HepG2 (cell line): ENCODE data around the gene TATDN2. TPM values are rescaled to one million over a fixed set of nuclear protein-coding genes. Genes with fewer than 3 reads are reported as not detected.

Experiments used
- CC2D1A ChIP-seq: sonication (generic); formaldehyde crosslinking; IDR thresholded peaks from 2 replicates; pipeline ENCODE4 v1.8.1; 2023; ENCODE audit warnings: mild to moderate bottlenecking, missing genetic modification reagents
- CENPX ChIP-seq: sonication (generic); formaldehyde crosslinking; IDR thresholded peaks from 2 replicates; pipeline ENCODE4 v1.9.0; 2021; ENCODE audit warnings: mild to moderate bottlenecking, missing genetic modification reagents, moderate library complexity
- DRAP1 ChIP-seq: IDR thresholded peaks from 2 replicates; pipeline ENCODE4 v1.6.1; 2016; ENCODE audit warnings: missing genetic modification reagents, missing compliant biosample characterization
- FOXK1 ChIP-seq: sonication (generic); formaldehyde crosslinking; IDR thresholded peaks from 2 replicates; pipeline ENCODE4 v1.4.0; 2020; ENCODE audit warnings: low read depth, missing genetic modification reagents, borderline replicate concordance
- GATAD1 ChIP-seq: IDR thresholded peaks from 2 replicates; pipeline ENCODE4 v1.6.1; 2016; ENCODE audit warnings: missing genetic modification reagents, missing compliant biosample characterization
- KDM6A ChIP-seq: IDR thresholded peaks from 2 replicates; pipeline ENCODE4 v1.6.1; 2016; ENCODE audit warnings: low read depth
- MAFG ChIP-seq: sonication (generic); formaldehyde crosslinking; IDR thresholded peaks from 2 replicates; pipeline ENCODE4 v1.5.1; 2020; ENCODE audit warnings: mild to moderate bottlenecking, missing genetic modification reagents
- NCOA2 ChIP-seq: sonication (generic); formaldehyde crosslinking; IDR thresholded peaks from 2 replicates; pipeline ENCODE4 v1.8.0; 2022; ENCODE audit warnings: inconsistent platforms
- NPAS2 ChIP-seq: sonication (generic); formaldehyde crosslinking; IDR thresholded peaks from 2 replicates; pipeline ENCODE4 v1.8.0; 2022; ENCODE audit warnings: mild to moderate bottlenecking, missing genetic modification reagents, borderline replicate concordance
- NR0B2 ChIP-seq: sonication (generic); formaldehyde crosslinking; IDR thresholded peaks from 2 replicates; pipeline ENCODE4 v1.4.0; 2020; ENCODE audit warnings: mild to moderate bottlenecking, missing genetic modification reagents
- RXRB ChIP-seq: IDR thresholded peaks from 2 replicates; pipeline ENCODE4 v1.6.1; 2016; ENCODE audit warnings: borderline replicate concordance, missing genetic modification reagents, missing compliant biosample characterization
- SMAD1 ChIP-seq: sonication (generic); formaldehyde crosslinking; IDR thresholded peaks from 2 replicates; pipeline ENCODE4 v1.4.0; 2020; ENCODE audit warnings: missing genetic modification reagents, low read depth, mild to moderate bottlenecking, borderline replicate concordance
- TGIF2 ChIP-seq: IDR thresholded peaks from 2 replicates; pipeline ENCODE4 v1.6.1; 2016; ENCODE audit warnings: control low read depth, missing compliant biosample characterization
- TOE1 ChIP-seq: sonication (generic); formaldehyde crosslinking; IDR thresholded peaks from 2 replicates; pipeline ENCODE4 v1.4.0; 2020; ENCODE audit warnings: mild to moderate bottlenecking, missing genetic modification reagents
- ZBTB8A ChIP-seq: sonication (generic); formaldehyde crosslinking; IDR thresholded peaks from 2 replicates; pipeline ENCODE4 v1.4.0; 2020; ENCODE audit warnings: mild to moderate bottlenecking, low read depth, missing genetic modification reagents, borderline replicate concordance
- ZNF264 ChIP-seq: sonication (generic); formaldehyde crosslinking; IDR thresholded peaks from 2 replicates; pipeline ENCODE4 v1.4.0; 2020; ENCODE audit warnings: missing genetic modification reagents
- ZNF44 ChIP-seq: sonication (generic); formaldehyde crosslinking; IDR thresholded peaks from 2 replicates; pipeline ENCODE4 v1.5.1; 2020; ENCODE audit warnings: mild to moderate bottlenecking, missing genetic modification reagents
- ZNF777 ChIP-seq: sonication (generic); formaldehyde crosslinking; IDR thresholded peaks from 2 replicates; pipeline ENCODE4 v1.4.0; 2020; ENCODE audit warnings: missing genetic modification reagents
- ZNF781 ChIP-seq: sonication (generic); formaldehyde crosslinking; IDR thresholded peaks from 2 replicates; pipeline ENCODE4 v1.5.1; 2020; ENCODE audit warnings: borderline replicate concordance, mild to moderate bottlenecking, missing genetic modification reagents; ENCODE audit errors: not compliant biosample characterization
- ZSCAN31 ChIP-seq: sonication (generic); formaldehyde crosslinking; IDR thresholded peaks from 2 replicates; pipeline ENCODE4 v1.5.0; 2020; ENCODE audit warnings: low read depth, mild to moderate bottlenecking, missing genetic modification reagents
- polyA plus RNA-seq, 8 experiments: library from polyadenylated mRNA; depleted of rRNA in 3 of 8; stranded (reverse) in 7 of 8; unstranded in 1 of 8; fragments of >200 nt; fragmentation: Illumina TruSeq in 4 of 8; extraction: Trizol in 4 of 8; gene quantifications; 2 replicates each; pipeline versions ENCODE4 v1.2.1 to v1.2.3, GENCODE V29; 2011 to 2016; ENCODE audit warnings: low read depth in 4 of 8, missing spikeins in 1 of 8, mixed read lengths in 1 of 8; ENCODE audit not compliant: insufficient read depth in 1 of 8
- total RNA-seq, 5 experiments: library from RNA; depleted of rRNA; stranded (reverse); fragments of >200 nt; fragmentation: Illumina TruSeq; extraction: Trizol; gene quantifications; 2 replicates each; pipeline ENCODE4 v1.2.3, GENCODE V29; 2016; ENCODE audit warnings: low read depth in 1 of 5
- TF ChIP-seq, protein P1 (sequence below): sonication (generic); formaldehyde crosslinking; IDR thresholded peaks from 2 replicates; pipeline ENCODE4 v1.5.0; 2020; ENCODE audit warnings: mild to moderate bottlenecking, missing genetic modification reagents
- TF ChIP-seq, protein P2 (sequence below): sonication (generic); formaldehyde crosslinking; IDR thresholded peaks from 2 replicates; pipeline ENCODE4 v1.4.0; 2020; ENCODE audit warnings: low read depth, mild to moderate bottlenecking, missing genetic modification reagents
- TF ChIP-seq, protein P3 (sequence below): sonication (generic); formaldehyde crosslinking; IDR thresholded peaks from 2 replicates; pipeline ENCODE4; 2020; ENCODE audit warnings: missing genetic modification reagents, mild to moderate bottlenecking, borderline replicate concordance

TATDN2 gene
- total and polyA plus RNA-seq, 2 of the 13 experiments (the other 11 are each of a cell fraction or from before 2014, with no cell fraction given) = 12.1 to 21.9 TPM

DNA sequence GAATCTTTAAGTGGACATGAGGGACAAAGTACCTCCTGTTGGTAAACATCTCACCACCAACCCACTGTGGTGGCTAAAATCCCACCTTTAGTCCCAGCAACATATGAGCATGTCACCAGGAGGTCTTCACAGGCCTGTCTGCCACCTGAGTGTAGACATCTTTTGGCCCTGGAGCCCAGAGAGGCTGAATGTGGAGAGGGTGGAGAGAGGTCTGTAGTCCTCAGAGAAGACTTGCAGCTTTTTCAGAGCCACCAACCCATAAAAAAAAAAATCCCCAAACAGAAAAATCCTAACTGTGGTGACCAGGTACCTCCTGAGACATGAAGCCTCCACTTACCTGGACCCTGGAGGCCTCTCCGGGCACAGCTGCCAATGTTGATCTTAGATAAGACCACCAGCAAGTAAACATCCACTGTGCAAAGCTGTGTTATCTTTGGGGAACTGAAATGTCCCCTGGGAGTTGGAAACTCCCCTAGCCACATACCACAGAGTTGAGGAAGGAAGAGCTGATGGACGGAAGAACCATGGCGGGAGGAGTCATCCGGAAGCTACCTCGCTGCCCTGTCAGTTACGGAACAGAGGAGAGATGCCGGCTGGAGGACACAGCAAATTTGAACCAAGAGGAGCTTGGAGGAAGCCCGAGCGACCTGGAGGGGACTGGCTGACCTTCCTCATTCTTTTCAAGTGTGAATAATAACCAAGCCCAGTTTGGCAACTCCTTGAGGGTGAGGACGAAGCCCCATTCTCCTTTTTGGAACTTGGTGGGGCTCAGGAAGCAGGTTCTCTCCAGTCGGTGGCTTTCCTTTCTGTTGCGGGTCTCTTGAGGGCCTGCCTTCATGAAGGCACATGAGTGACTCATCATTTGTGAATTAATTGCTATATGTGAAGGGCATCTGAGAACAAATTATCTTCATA, 44.5 kb downstream of the TATDN2 start, which contains the start of gene GHRL (continued):
- TF ChIP-seq, protein P1, sequence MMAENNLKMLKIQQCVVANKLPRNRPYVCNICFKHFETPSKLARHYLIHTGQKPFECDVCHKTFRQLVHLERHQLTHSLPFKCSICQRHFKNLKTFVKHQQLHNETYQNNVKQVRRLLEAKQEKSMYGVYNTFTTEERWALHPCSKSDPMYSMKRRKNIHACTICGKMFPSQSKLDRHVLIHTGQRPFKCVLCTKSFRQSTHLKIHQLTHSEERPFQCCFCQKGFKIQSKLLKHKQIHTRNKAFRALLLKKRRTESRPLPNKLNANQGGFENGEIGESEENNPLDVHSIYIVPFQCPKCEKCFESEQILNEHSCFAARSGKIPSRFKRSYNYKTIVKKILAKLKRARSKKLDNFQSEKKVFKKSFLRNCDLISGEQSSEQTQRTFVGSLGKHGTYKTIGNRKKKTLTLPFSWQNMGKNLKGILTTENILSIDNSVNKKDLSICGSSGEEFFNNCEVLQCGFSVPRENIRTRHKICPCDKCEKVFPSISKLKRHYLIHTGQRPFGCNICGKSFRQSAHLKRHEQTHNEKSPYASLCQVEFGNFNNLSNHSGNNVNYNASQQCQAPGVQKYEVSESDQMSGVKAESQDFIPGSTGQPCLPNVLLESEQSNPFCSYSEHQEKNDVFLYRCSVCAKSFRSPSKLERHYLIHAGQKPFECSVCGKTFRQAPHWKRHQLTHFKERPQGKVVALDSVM = peak; percentile 64; the same call in 1 of the 2 replicates
- TF ChIP-seq NCOA2 (peak; percentile 67), ZNF44 (no peak), TOE1 (CRISPR knock-in tag) (no peak), ZNF781 (no peak), ZBTB8A (CRISPR knock-in tag) (no peak), GATAD1 (CRISPR knock-in tag) (peak; percentile 49; the same call in 1 of the 2 replicates), CC2D1A (no peak), RXRB (CRISPR knock-in tag) (0 out of 2 replicates have a peak, but pooled peaks have one; percentile 28), SMAD1 (no peak), NR0B2 (CRISPR knock-in tag) (no peak), ZNF264 (peak; percentile 59; the same call in 1 of the 2 replicates), TGIF2 (0 out of 2 replicates have a peak, but pooled peaks have one; percentile 49), ZNF777 (CRISPR knock-in tag) (0 out of 2 replicates have a peak, but pooled peaks have one; percentile 16), DRAP1 (CRISPR knock-in tag) (no peak), FOXK1 (CRISPR knock-in tag) (peak; percentile 65; the same call in 1 of the 2 replicates), KDM6A (peak; percentile 74), CENPX (CRISPR knock-in tag) (no peak), ZSCAN31 (CRISPR knock-in tag) (no peak), NPAS2 (CRISPR knock-in tag) (no peak), MAFG (CRISPR knock-in tag) (no peak)
- TF ChIP-seq, protein P2, sequence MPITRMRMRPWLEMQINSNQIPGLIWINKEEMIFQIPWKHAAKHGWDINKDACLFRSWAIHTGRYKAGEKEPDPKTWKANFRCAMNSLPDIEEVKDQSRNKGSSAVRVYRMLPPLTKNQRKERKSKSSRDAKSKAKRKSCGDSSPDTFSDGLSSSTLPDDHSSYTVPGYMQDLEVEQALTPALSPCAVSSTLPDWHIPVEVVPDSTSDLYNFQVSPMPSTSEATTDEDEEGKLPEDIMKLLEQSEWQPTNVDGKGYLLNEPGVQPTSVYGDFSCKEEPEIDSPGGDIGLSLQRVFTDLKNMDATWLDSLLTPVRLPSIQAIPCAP (CRISPR knock-in tag) = no peak
- TF ChIP-seq, protein P3, sequence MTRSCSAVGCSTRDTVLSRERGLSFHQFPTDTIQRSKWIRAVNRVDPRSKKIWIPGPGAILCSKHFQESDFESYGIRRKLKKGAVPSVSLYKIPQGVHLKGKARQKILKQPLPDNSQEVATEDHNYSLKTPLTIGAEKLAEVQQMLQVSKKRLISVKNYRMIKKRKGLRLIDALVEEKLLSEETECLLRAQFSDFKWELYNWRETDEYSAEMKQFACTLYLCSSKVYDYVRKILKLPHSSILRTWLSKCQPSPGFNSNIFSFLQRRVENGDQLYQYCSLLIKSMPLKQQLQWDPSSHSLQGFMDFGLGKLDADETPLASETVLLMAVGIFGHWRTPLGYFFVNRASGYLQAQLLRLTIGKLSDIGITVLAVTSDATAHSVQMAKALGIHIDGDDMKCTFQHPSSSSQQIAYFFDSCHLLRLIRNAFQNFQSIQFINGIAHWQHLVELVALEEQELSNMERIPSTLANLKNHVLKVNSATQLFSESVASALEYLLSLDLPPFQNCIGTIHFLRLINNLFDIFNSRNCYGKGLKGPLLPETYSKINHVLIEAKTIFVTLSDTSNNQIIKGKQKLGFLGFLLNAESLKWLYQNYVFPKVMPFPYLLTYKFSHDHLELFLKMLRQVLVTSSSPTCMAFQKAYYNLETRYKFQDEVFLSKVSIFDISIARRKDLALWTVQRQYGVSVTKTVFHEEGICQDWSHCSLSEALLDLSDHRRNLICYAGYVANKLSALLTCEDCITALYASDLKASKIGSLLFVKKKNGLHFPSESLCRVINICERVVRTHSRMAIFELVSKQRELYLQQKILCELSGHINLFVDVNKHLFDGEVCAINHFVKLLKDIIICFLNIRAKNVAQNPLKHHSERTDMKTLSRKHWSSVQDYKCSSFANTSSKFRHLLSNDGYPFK (CRISPR knock-in tag) = no peak
